Measurements from ENCODE around the gene TAS1R3. TPM values are rescaled to one million over a fixed set of nuclear protein-coding genes. Genes with fewer than 3 reads are reported as not detected.

The TAS1R3 gene
- total RNA-seq, 1 donor = under 0.01 TPM

GRCh38 chr1:1293263-1294249 lies 37.5 kb upstream of the TAS1R3 start:
- Histone ChIP-seq H3K4me1 (ENCODE audit: insufficient read depth, low read length) (peaks cover 5% of the 10 kb centered on the region), H3K4me3 (ENCODE audit: insufficient read depth, low read length) (no peak overlapping the region), H3K9me3 (ENCODE audit: low read depth, low read length) (no peaks in the 10 kb centered on the region), H4K20me1 (ENCODE audit: insufficient read depth, low read length) (peaks cover 11% of the 10 kb centered on the region), H2AFZ (ENCODE audit: low read length) (no peak overlapping the region), H3K27me3 (ENCODE audit: insufficient read depth, low read length) (no peaks in the 10 kb centered on the region), H3K27ac (ENCODE audit: low read depth, low read length) (no peak overlapping the region), H3K4me2 (ENCODE audit: insufficient read depth, low read length) (no peak overlapping the region), H3K79me2 (ENCODE audit: insufficient read depth, low read length) (no peaks in the 10 kb centered on the region), H3K36me3 (ENCODE audit: insufficient read depth, low read length) (no peaks in the 10 kb centered on the region)
- no peak for DNase-seq (ENCODE audit: insufficient read length, low spot score, missing footprints)
- no peak for TF ChIP-seq CTCF (IDR thresholded peaks at IDR 0.05; ENCODE audit: extremely low read depth, low read depth, low read length)

GRCh38 chr1:1294250-1294890 lies 36.7 kb upstream of the TAS1R3 start:
- Histone ChIP-seq H3K4me3 (ENCODE audit: insufficient read depth, low read length) (no peak overlapping the region), H3K4me2 (ENCODE audit: insufficient read depth, low read length) (no peak overlapping the region), H3K9me3 (ENCODE audit: low read depth, low read length) (no peaks in the 10 kb centered on the region), H3K27ac (ENCODE audit: low read depth, low read length) (no peak overlapping the region), H3K4me1 (ENCODE audit: insufficient read depth, low read length) (peaks cover 5% of the 10 kb centered on the region), H4K20me1 (ENCODE audit: insufficient read depth, low read length) (peaks cover 18% of the 10 kb centered on the region), H3K27me3 (ENCODE audit: insufficient read depth, low read length) (no peaks in the 10 kb centered on the region), H3K36me3 (ENCODE audit: insufficient read depth, low read length) (no peaks in the 10 kb centered on the region), H3K79me2 (ENCODE audit: insufficient read depth, low read length) (no peaks in the 10 kb centered on the region), H2AFZ (ENCODE audit: low read length) (no peak overlapping the region)
- no peak for TF ChIP-seq CTCF (IDR thresholded peaks at IDR 0.05; ENCODE audit: extremely low read depth, low read depth, low read length)
- no peak for DNase-seq (ENCODE audit: insufficient read length, low spot score, missing footprints)

GRCh38 chr1:1295154-1295923 lies 35.7 kb upstream of the TAS1R3 start:
- TF ChIP-seq CTCF (IDR thresholded peaks at IDR 0.05; ENCODE audit: extremely low read depth, low read depth, low read length) = no peak
- H3K36me3 ChIP-seq (ENCODE audit: insufficient read depth, low read length) = no peaks in the 10 kb centered on the region

More at GRCh38 chr1:1295154-1295923, 35.7 kb upstream of the TAS1R3 start:
- H3K9me3 ChIP-seq (ENCODE audit: low read depth, low read length) = no peaks in the 10 kb centered on the region
- H4K20me1 ChIP-seq (ENCODE audit: insufficient read depth, low read length) = peaks cover 26% of the 10 kb centered on the region
- H3K4me3 ChIP-seq (ENCODE audit: insufficient read depth, low read length) = no peak overlapping the region
- H3K27me3 ChIP-seq (ENCODE audit: insufficient read depth, low read length) = no peaks in the 10 kb centered on the region
- H3K4me1 ChIP-seq (ENCODE audit: insufficient read depth, low read length) = peaks cover 5% of the 10 kb centered on the region
- no peaks in the 10 kb centered on the region for H3K79me2 ChIP-seq (ENCODE audit: insufficient read depth, low read length)
- H3K4me2 ChIP-seq (ENCODE audit: insufficient read depth, low read length) = no peak overlapping the region
- no peak for DNase-seq (ENCODE audit: insufficient read length, low spot score, missing footprints)
- H3K27ac ChIP-seq (ENCODE audit: low read depth, low read length) = no peak overlapping the region
- H2AFZ ChIP-seq (ENCODE audit: low read length) = no peak overlapping the region
